HL-60/S4 (cell line): Measurements from ENCODE around the gene MPC1.

Source experiments
- in situ Hi-C: fragments of 300-500 bp; cut with MboI; formaldehyde crosslinking; loops from 2 replicates; pipeline ENCODE4 v1.14.3; 2022; ENCODE audit warnings: low sequenced_read_pairs

Gene MPC1

DNA sequence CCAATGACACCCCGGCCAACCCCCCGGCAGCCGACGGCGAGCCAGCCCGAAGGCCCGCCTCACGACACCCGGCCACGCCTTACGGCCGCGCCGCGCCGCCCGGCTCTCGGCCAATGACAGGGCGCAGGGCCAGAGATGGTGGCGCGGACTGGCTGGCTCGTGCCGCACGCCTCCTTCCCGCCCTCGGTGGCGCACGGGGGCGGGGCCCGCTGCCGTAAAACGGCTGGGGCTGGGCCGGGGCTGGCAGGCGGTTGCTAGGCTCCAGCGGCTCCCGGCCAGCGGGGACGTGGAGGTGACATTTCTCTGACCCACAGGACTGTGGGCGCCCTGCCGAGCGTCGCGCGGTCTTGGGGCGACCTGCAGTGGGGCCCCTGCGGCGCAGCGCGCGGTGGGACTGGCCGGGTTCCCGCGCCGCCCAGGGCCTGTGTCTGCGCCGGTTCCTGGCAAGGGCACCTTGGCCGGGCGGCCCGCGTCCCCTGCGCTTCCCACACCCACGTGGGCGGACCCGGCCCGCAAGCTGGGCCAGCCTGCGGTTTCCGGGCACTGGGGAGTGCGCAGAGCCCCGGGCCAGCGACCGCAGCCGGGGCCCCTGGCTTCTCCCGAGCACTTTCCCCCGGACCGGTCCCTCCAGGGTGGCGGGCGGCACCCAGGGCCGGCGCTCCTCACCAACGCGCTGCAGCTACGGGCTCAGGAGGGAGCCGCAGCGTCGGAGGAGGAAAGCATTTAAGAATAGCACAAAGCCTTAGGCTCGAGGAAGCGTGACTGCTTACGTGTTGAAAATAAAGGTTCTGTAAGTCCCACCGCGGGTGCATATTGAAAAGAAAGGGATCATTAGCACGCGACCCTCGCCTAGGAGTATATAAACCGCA, at the start of gene MPC1:
Gene MPC1, minus strand, starts transcription at position 8 of the 869 bp plus-strand sequence. CDS start 64 bp downstream, outside the sequence.
- in situ Hi-C loops: no loop called here

DNA sequence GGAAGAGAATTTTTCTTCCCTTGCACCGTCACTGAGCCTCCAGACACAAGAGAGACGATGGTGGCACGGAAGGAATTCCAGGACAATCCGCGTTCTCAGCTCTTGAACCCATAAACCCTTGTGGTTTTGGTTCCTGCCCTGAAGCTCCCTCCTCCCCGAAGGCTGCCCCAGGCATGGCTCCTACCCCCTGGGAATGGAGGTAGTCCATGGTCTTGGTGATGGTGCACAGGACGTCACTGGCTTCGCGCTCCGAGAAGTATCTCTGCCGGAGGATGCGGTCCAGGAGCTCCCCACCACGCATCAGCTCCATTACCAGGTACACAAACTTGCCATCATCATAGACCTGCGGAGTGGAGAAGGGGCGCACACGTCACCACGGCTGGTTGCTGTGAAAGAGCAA, 47.5 kb upstream of the MPC1 start:
- in situ Hi-C loops: no loop called here

- in situ Hi-C loops: loop anchor here (25.0 kb wide), 1 partner anchor 537 kb away; no protein-coding TSS in a partner anchor
Observed at GRCh38 chr6:166424431-166424830, 41.7 kb upstream of the MPC1 start.

DNA sequence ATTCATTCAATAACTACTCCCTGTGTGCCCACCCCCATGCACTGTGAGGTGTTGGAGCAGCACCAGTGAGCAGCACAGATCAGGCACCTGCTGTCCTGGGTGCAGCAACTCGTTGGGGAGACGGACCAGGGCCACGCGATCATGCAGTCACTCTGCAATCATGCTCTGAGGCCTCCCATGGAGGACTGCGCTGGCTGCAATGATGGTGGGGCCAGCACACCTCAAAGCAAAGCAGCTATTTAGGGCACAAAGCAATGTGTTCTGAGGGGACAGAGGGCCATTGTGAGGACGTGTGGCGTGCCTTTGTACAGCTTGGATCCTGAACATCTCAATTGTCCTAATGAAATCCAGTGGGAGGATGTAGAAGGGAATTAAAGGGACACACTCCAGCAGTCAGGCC, 41.0 kb upstream of the MPC1 start:
- in situ Hi-C loops: loop anchor here (25.0 kb wide), 1 partner anchor 536 kb away; no protein-coding TSS in a partner anchor

DNA sequence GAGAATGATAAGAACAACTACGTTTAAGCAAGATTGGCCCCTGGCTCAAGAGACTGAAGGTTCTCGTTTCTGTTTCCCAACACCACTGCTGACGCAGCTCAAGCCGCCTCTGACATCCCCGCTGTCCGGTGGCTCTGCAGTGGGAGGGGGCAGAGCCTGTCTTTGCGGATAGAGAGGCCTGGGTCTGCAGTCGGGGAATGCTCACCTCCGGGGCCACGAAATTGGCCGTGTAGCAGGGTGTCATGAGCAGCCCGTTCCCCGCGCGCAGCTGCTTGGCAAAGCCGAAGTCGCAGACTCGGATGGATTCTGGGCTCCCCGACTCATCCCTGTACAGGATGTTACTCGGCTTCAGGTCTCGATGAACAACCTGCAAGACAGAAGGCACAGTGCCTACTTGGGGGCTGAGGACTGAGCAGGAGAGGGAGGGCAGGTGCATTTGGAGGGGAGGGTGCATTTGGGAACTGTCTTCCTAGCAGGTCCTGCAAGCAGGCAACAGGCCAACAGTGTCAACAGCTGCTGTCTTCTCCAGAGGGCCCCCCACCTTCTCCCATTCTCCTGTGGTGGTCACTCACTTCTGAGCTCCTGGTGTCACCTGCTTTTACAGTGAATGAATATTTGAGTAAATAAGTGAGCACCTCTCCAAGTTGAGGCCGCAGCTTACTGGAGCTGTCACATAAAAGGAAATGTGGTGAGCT, 40.5 kb upstream of the MPC1 start:
- in situ Hi-C loops: loop anchor here (25.0 kb wide), 1 partner anchor 536 kb away; no protein-coding TSS in a partner anchor

DNA sequence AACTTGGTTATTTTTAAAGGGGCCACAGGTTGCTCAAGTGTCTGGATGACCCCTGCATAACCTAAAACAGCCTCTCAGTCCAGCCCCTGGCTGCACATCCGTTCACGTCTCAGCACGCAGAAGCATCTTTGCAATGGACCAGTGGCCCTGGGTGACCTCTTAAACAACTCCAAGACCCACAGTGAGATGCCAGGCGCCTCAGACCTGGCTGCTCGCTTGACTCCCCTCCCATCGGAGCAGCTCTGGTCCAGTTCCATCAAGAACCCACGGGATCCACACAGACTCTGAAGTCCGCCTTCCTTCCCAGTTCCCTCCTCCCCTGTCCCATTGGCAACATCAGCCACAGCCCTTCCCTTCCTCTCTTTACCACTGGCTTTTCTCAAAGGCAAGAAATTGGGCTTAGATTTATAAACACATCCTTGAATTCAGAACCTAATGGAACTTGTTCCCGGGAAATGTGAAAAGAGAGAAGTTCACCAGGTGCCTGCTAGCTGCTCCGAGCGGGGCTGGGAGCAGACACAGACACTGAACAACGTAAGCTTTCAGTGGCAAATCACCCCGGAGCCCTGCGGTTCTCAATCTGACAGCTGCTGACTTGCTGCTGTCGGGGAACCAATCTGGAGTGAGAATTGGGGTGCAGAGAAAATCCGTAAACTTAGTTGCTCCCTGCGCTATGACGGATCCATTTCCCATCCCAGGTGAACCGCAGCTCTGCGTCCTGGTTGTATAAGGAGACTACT, 39.6 kb upstream of the MPC1 start:
- in situ Hi-C loops: loop anchor here (25.0 kb wide), 1 partner anchor 535 kb away; no protein-coding TSS in a partner anchor

DNA sequence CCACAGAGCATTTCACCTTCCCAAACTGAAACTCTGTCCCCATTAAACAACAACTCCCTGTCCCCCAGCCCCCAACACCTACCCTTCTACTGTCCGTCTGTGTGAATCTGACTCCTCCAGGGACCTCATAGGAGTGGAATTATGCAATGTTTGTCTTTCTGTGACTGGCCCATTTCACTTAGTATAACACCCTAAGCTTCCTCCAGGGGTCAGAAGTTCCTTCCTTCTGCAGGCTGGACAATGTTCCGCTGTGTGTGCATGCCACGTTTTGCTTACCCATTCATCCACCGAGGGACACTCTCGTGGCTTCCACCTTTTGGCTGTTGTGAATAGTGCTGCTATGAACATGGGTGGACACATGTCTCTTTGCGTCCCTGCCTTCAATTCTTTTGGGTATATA, 37.6 kb upstream of the MPC1 start:
- in situ Hi-C loops: loop anchor here (25.0 kb wide), 1 partner anchor 533 kb away; no protein-coding TSS in a partner anchor

DNA sequence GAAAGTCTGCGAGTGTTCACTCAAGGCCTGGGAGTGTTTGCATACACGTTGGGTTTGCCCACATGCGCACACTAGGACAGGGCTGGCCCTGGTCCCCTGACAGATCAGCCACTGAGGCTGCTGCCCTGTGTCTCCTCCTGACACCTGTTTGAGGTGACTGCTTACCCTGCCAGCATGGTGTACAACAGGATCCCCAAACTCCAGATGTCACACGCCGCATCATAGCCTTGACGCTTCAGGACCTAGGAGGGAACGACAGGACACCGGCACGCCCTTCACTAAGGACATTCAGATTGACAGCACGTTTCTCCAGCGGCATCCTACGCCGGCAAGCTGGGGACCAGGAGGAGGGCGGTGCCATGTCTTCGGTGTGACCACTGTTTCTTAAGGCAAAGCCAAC, 37.0 kb upstream of the MPC1 start:
- in situ Hi-C loops: loop anchor here (25.0 kb wide), 1 partner anchor 532 kb away; no protein-coding TSS in a partner anchor

DNA sequence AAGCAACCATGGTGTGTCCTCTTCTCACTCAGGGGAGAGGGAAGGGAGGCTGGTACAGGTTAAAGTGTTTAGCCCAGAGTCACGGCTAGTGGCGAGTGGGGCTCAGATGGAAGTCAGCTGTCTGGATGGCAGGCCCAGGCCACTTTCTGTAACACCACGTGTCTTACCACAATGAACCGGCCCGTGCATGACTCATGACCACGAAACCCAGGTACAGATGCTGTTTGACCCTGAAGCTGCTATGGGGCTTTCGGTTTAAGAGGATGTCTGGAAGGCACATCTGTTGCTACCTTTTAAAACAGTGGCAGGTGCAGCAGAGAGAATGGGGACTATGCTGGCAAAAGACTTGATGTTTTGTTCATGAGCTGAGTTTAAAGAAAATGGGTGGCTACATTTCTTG, 36.5 kb upstream of the MPC1 start:
- in situ Hi-C loops: loop anchor here (25.0 kb wide), 1 partner anchor 532 kb away; no protein-coding TSS in a partner anchor

DNA sequence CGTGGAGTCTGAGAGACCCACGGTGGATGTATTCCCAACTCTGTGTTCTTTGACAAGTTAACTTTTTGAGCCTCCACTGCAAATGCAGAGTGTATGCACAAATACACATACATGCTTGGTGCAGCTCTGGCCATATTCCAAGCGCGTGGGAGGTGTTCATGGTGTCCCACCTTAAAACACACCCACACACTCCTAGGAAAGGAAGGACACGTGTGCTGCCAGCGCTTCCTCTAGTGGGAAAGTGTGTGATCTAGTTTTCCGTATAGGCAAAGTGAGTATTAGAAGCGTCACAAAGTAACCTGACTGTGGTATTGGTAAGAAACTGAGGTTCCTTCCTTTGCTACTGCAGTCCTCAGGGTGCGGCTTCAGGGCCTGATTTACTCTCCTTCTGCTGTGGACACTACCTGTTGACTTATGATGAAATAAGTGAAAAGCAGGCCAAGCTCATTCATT, 36.0 kb upstream of the MPC1 start:
- in situ Hi-C loops: loop anchor here (25.0 kb wide), 1 partner anchor 531 kb away; no protein-coding TSS in a partner anchor

GRCh38 chr6:166417285-166417691, 34.5 kb upstream of the MPC1 start:
- in situ Hi-C loops: loop anchor here (25.0 kb wide), 1 partner anchor 530 kb away; no protein-coding TSS in a partner anchor

GRCh38 chr6:166415833-166416347, 33.1 kb upstream of the MPC1 start:
- in situ Hi-C loops: loop anchor here (25.0 kb wide), 1 partner anchor 529 kb away; no protein-coding TSS in a partner anchor

GRCh38 chr6:166415306-166415705, 32.6 kb upstream of the MPC1 start:
- in situ Hi-C loops: loop anchor here (25.0 kb wide), 1 partner anchor 528 kb away; no protein-coding TSS in a partner anchor

GRCh38 chr6:166413491-166413951, 30.8 kb upstream of the MPC1 start:
- in situ Hi-C loops: loop anchor here (25.0 kb wide), 1 partner anchor 526 kb away; no protein-coding TSS in a partner anchor

DNA sequence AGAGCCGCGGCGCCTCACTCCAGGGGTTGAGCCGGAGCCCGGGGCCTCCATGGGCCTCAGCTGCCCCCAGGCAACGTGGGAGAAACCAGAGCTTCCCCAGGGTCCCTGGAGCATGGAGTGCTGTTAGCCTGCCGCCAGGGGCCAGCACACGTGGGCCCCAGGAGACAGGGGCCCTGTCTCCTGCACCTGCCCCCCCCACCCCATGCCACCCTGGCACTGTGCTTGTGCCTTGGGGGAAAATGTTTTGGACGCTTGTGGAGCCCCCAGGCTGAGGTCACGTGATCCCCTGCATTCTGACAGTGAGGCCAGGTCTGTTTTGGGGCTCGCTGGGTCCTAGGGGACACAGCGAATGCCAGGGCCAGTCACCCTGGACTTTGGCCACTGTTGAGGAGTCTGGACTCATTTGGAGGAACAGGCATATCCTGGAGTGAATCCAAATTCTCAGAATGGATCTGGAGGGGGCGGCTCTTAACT, 30.2 kb upstream of the MPC1 start:
- in situ Hi-C loops: loop anchor here (25.0 kb wide), 1 partner anchor 526 kb away; no protein-coding TSS in a partner anchor

- in situ Hi-C loops: loop anchor here (25.0 kb wide), 1 partner anchor 525 kb away; no protein-coding TSS in a partner anchor
Observed at GRCh38 chr6:166412156-166412910, 29.6 kb upstream of the MPC1 start.

DNA sequence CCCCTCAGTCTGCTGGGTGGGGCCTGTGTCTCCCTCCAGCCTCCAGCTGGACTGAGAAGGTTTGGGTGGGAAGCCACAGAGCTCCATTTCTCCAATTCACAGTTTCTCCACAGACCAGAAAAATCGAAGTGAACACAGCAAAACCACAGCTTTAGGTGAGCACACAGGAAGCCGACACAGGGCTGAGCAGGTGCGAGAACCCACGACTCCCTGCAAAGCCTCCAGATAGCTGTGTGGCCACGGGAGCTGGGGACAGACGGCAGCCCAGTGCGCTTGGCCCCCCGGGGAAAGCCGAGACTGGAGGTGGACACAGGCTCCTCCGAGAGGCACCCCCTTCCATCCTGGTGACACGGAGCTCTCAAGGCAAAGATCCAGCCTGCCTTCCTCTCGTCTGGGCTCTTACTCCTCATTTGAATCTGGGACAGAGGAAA, 29.0 kb upstream of the MPC1 start:
- in situ Hi-C loops: loop anchor here (25.0 kb wide), 1 partner anchor 524 kb away; no protein-coding TSS in a partner anchor

- in situ Hi-C loops: loop anchor here (25.0 kb wide), 1 partner anchor 524 kb away; no protein-coding TSS in a partner anchor
Observed at GRCh38 chr6:166411271-166411670, 28.5 kb upstream of the MPC1 start.
